Prostate gland (tissue), 2 donors: ENCODE results near the gene PGRMC2. TPM values are rescaled to one million over a fixed set of nuclear protein-coding genes. Genes with fewer than 3 reads are reported as not detected.

ENCODE experiments used
- DNase-seq: peaks from one replicate; pipeline ENCODE4 v3.0.0-alpha.2; 2019; ENCODE audit warnings: low spot score
- H3K27ac ChIP-seq, 2 donors: fragments of 200-600 bp; sonication (generic); 2 replicates each; pipeline ENCODE4 v1.5.1; 2017 to 2019
- H3K27me3 ChIP-seq: fragments of 200-600 bp; sonication (generic); replicated peaks from 2 replicates; pipeline ENCODE4 v1.5.1; 2019; ENCODE audit not compliant: insufficient read depth
- H3K36me3 ChIP-seq, 2 donors: fragments of 200-600 bp; sonication (generic); 1 replicate in 1 of 2; 2 replicates in 1 of 2; pipeline versions ENCODE4 v1.5.1 to v1.8.1; 2017 to 2019
- H3K4me1 ChIP-seq: fragments of 200-600 bp; sonication (generic); replicated peaks from 2 replicates; pipeline ENCODE4 v1.5.1; 2019
- H3K4me3 ChIP-seq, 2 donors: fragments of 200-600 bp; sonication (generic); 2 replicates each; pipeline ENCODE4 v1.5.1; 2017 to 2019
- H3K9me3 ChIP-seq: fragments of 200-600 bp; sonication (generic); 2 replicates; pipeline ENCODE4 v1.5.1; 2017
- CTCF ChIP-seq, 4 experiments: fragments of 200-600 bp in 2 of 4; fragments of 450-650 bp in 2 of 4; sonication (generic) in 2 of 4; IDR thresholded peaks; 1 replicate in 3 of 4; 2 replicates in 1 of 4; pipeline ENCODE4 v1.5.1; 2016 to 2019; ENCODE audit warnings: antibody characterized with exemption in 4 of 4, mild to moderate bottlenecking in 2 of 4, moderate library complexity in 2 of 4
- POLR2A ChIP-seq: fragments of 450-650 bp; IDR thresholded peaks from one replicate; pipeline ENCODE4 v1.6.1; 2016; ENCODE audit warnings: antibody characterized with exemption, mild to moderate bottlenecking
- POLR2AphosphoS5 ChIP-seq: sonication (generic); formaldehyde crosslinking; IDR thresholded peaks from one replicate; pipeline ENCODE4 v1.6.1; 2017; ENCODE audit warnings: antibody characterized with exemption
- WGBS: methylation state at CpG from one replicate; pipeline ENCODE4 v1.1.5; 2018; 5-methylcytosine and 5-hydroxymethylcytosine counted together
- intact Hi-C: fragments of 100-400 bp; cut with DNase I; formaldehyde crosslinking; loops from one replicate; pipeline ENCODE4 v1.14.2; 2022
- total RNA-seq, 2 donors: library from RNA; depleted of rRNA; stranded (reverse); fragments of >200 nt; gene quantifications; one replicate each; pipeline ENCODE4 v1.1.0, GENCODE V29; 2016

The PGRMC2 gene
- total RNA-seq, 2 donors from 2014 or later: 42.7 to 44.5 TPM

- intact Hi-C loops: no loop called here
- TF ChIP-seq POLR2AphosphoS5 (no peak), CTCF (IDR thresholded peaks at IDR 0.05) (no peak), POLR2A (no peak)
These were observed 14.4 kb upstream of the PGRMC2 start for GRCh38 chr4:128301979-128302378.

GRCh38 chr4:128299848-128300247, 12.2 kb upstream of the PGRMC2 start:
- no peaks in the 10 kb centered on the region for H3K36me3 ChIP-seq
- intact Hi-C loops: loop anchor here (10.0 kb wide), 1 partner anchor 155 kb away; no protein-coding TSS in a partner anchor
- DNase-seq: no peak
- H3K9me3 ChIP-seq: no peaks in the 10 kb centered on the region
- 74% methylated on average over 1 of the region's 1 CpG for WGBS
- H3K4me1 ChIP-seq: no peaks in the 10 kb centered on the region
- no peak overlapping the region for H3K4me3 ChIP-seq
- TF ChIP-seq POLR2AphosphoS5 (no peak), POLR2A (no peak), CTCF (IDR thresholded peaks at IDR 0.05) (no peak)
- H3K27me3 ChIP-seq: no peaks in the 10 kb centered on the region
- no peak overlapping the region for H3K27ac ChIP-seq

More at GRCh38 chr4:128301979-128302378, 14.4 kb upstream of the PGRMC2 start:
- Histone ChIP-seq H3K4me3 (no peak overlapping the region), H3K27ac (no peak overlapping the region), H3K36me3 (no peaks in the 10 kb centered on the region), H3K4me1 (no peaks in the 10 kb centered on the region), H3K9me3 (no peaks in the 10 kb centered on the region), H3K27me3 (no peaks in the 10 kb centered on the region)
- 95% methylated on average over 2 of the region's 2 CpGs for whole genome bisulfite sequencing
- DNase-seq: no peak

- H3K4me1 ChIP-seq: no peaks in the 10 kb centered on the region
- WGBS: 92% methylated on average over 2 of the region's 2 CpGs
- intact Hi-C loops: loop anchor here (10.0 kb wide), 1 partner anchor 156 kb away; no protein-coding TSS in a partner anchor
- no peaks in the 10 kb centered on the region for H3K9me3 ChIP-seq
- no peak overlapping the region for H3K4me3 ChIP-seq
- TF ChIP-seq CTCF (IDR thresholded peaks at IDR 0.05) (no peak), POLR2A (no peak), POLR2AphosphoS5 (no peak)
- H3K36me3 ChIP-seq: no peaks in the 10 kb centered on the region
- no peak overlapping the region for H3K27ac ChIP-seq
- no peak for DNase-seq
- H3K27me3 ChIP-seq: no peaks in the 10 kb centered on the region
These were observed 11.2 kb upstream of the PGRMC2 start for GRCh38 chr4:128298852-128299251.

GRCh38 chr4:128298146-128298758, 10.6 kb upstream of the PGRMC2 start:
- no peaks in the 10 kb centered on the region for H3K36me3 ChIP-seq
- intact Hi-C loops: loop anchor here (10.0 kb wide), 1 partner anchor 157 kb away; no protein-coding TSS in a partner anchor
- DNase-seq: no peak
- H3K4me3 ChIP-seq: no peak overlapping the region
- H3K9me3 ChIP-seq: no peaks in the 10 kb centered on the region
- no peaks in the 10 kb centered on the region for H3K4me1 ChIP-seq
- no peak for TF ChIP-seq POLR2A
- no peak for TF ChIP-seq CTCF (IDR thresholded peaks at IDR 0.05)
- no peak for TF ChIP-seq POLR2AphosphoS5
- no peaks in the 10 kb centered on the region for H3K27me3 ChIP-seq
- WGBS: 95% methylated on average over 7 of the region's 7 CpGs
- no peak overlapping the region for H3K27ac ChIP-seq

- WGBS: 84% methylated on average over 2 of the region's 2 CpGs
These were observed 7.6 kb upstream of the PGRMC2 start for GRCh38 chr4:128295255-128295654.

More at GRCh38 chr4:128295255-128295654, 7.6 kb upstream of the PGRMC2 start:
- DNase-seq: no peak
- no peaks in the 10 kb centered on the region for H3K27me3 ChIP-seq
- H3K4me3 ChIP-seq: no peak overlapping the region
- TF ChIP-seq POLR2AphosphoS5: no peak
- no peak for TF ChIP-seq POLR2A
- no peak for TF ChIP-seq CTCF (IDR thresholded peaks at IDR 0.05)
- no peak overlapping the region for H3K27ac ChIP-seq
- intact Hi-C loops: loop anchor here (10.0 kb wide), 1 partner anchor 160 kb away; no protein-coding TSS in a partner anchor
- no peaks in the 10 kb centered on the region for H3K9me3 ChIP-seq
- no peaks in the 10 kb centered on the region for H3K4me1 ChIP-seq
- no peaks in the 10 kb centered on the region for H3K36me3 ChIP-seq
